H1 (cell line): ENCODE data around the gene EDN1. TPM values are rescaled to one million over a fixed set of nuclear protein-coding genes. Genes with fewer than 3 reads are reported as not detected.

Experiments
- CTCF ChIA-PET: fragments of 300-600 bp; sonication (Branson Sonifier 250); formaldehyde crosslinking; loops from one replicate; lab custom pipeline; 2021; ENCODE audit not compliant: partially characterized antibody; lab: Charles Lee
- POLR2A ChIA-PET: fragments of 300-600 bp; sonication (Branson Sonifier 250); formaldehyde crosslinking; loops from one replicate; lab custom pipeline; 2021; ENCODE audit warnings: inconsistent platforms; ENCODE audit not compliant: partially characterized antibody; lab: Charles Lee
- DNase-seq, 2 experiments: peaks; one replicate each; pipeline versions ENCODE4 v3.0.0 to v3.0.0-alpha.2; 2010 to 2022; ENCODE audit warnings: low spot score in 2 of 2, low read depth in 1 of 2, mixed read lengths in 1 of 2
- FAIRE-seq: peaks from 2 replicates; lab custom pipeline; 2011; peaks lifted over from hg19 to GRCh38; lab: Jason Lieb, UNC
- H2AFZ ChIP-seq: 2 replicates; pipeline ENCODE4 v1.8.1; 2012; ENCODE audit warnings: low read length, inconsistent platforms
- H2AK5ac ChIP-seq: 2 replicates; pipeline ENCODE4 v1.6.1; 2013; ENCODE audit warnings: low read depth, low read length
- H2BK120ac ChIP-seq: replicated peaks from 2 replicates; pipeline ENCODE3; 2013; ENCODE audit warnings: low read depth, low read length, inconsistent platforms
- H2BK12ac ChIP-seq: 2 replicates; pipeline ENCODE4 v1.6.1; 2013; ENCODE audit warnings: low read depth, low read length
- H2BK15ac ChIP-seq: 2 replicates; pipeline ENCODE4 v1.6.1; 2013; ENCODE audit warnings: low read length
- H2BK20ac ChIP-seq: 2 replicates; pipeline ENCODE4 v1.6.1; 2013; ENCODE audit warnings: low read length
- H2BK5ac ChIP-seq: 2 replicates; pipeline ENCODE4 v1.6.1; 2013; ENCODE audit warnings: low read depth, low read length
- H3K14ac ChIP-seq: 2 replicates; pipeline ENCODE4 v1.6.1; 2013; ENCODE audit warnings: inconsistent platforms; ENCODE audit not compliant: insufficient read length
- H3K18ac ChIP-seq: 2 replicates; pipeline ENCODE4 v1.6.1; 2013; ENCODE audit warnings: low read length; ENCODE audit errors: extremely low read depth
- H3K23ac ChIP-seq: 2 replicates; pipeline ENCODE4 v1.6.1; 2013; ENCODE audit warnings: inconsistent platforms; ENCODE audit not compliant: insufficient read length
- H3K23me2 ChIP-seq: 2 replicates; pipeline ENCODE4 v1.6.1; 2013; ENCODE audit warnings: low read depth, low read length
- H3K27ac ChIP-seq: 2 replicates; pipeline ENCODE4 v1.6.1; 2011; ENCODE audit warnings: low read depth, low read length, inconsistent platforms
- H3K27me3 ChIP-seq, 4 experiments: replicated peaks in 1 of 4; 1 replicate in 1 of 4; 2 replicates in 3 of 4; pipeline versions ENCODE4 v1.6.1 to v1.8.1; 2011 to 2013; ENCODE audit warnings: low read length in 3 of 4, mild to moderate bottlenecking in 3 of 4, inconsistent platforms in 2 of 4, mixed read lengths in 2 of 4, moderate library complexity in 1 of 4; ENCODE audit not compliant: control insufficient read depth in 3 of 4, insufficient read depth in 3 of 4; ENCODE audit errors: extremely low read depth in 1 of 4
- H3K36me3 ChIP-seq, 4 experiments: 2 replicates each; pipeline versions ENCODE4 v1.6.1 to v1.8.1; 2011 to 2013; ENCODE audit warnings: mild to moderate bottlenecking in 4 of 4, low read length in 3 of 4, moderate library complexity in 2 of 4, control low read depth in 1 of 4, inconsistent platforms in 1 of 4; ENCODE audit not compliant: insufficient read depth in 4 of 4, control insufficient read depth in 2 of 4
- H3K4ac ChIP-seq: replicated peaks from 2 replicates; pipeline ENCODE3; 2013; ENCODE audit warnings: low read length, low read depth, mixed read lengths, inconsistent platforms; ENCODE audit not compliant: insufficient read length
- H3K4me1 ChIP-seq, 4 experiments: replicated peaks in 1 of 4; 1 replicate in 1 of 4; 2 replicates in 3 of 4; pipeline versions ENCODE4 v1.6.1 to v1.8.1; 2011 to 2013; ENCODE audit warnings: low read length in 3 of 4, inconsistent platforms in 2 of 4, mixed read lengths in 1 of 4; ENCODE audit not compliant: insufficient read depth in 4 of 4, control insufficient read depth in 3 of 4
- H3K4me2 ChIP-seq, 2 experiments: 2 replicates each; pipeline versions ENCODE4 v1.6.1 to v1.8.1; 2011 to 2013; ENCODE audit warnings: low read depth in 2 of 2, low read length in 2 of 2, control low read depth in 1 of 2, inconsistent platforms in 1 of 2, mild to moderate bottlenecking in 1 of 2; ENCODE audit not compliant: insufficient read depth in 1 of 2
- H3K4me3 ChIP-seq, 4 experiments: fragments of 200-600, 300-600 bp in 1 of 4; sonication (generic), shearing (Covaris generic), sonication (Bioruptor Twin) in 1 of 4; 2 replicates each; pipeline versions ENCODE4 v1.5.1 to v1.8.1; 2011 to 2016; ENCODE audit warnings: low read length in 4 of 4, low read depth in 3 of 4, control low read depth in 2 of 4, inconsistent platforms in 2 of 4, mild to moderate bottlenecking in 2 of 4, mixed read lengths in 1 of 4, moderate library complexity in 1 of 4; ENCODE audit not compliant: insufficient read depth in 2 of 4; ENCODE audit errors: extremely low read depth in 1 of 4
- H3K56ac ChIP-seq: replicated peaks from 2 replicates; pipeline ENCODE3; 2013; ENCODE audit warnings: low read depth, mild to moderate bottlenecking, mixed read lengths, low read length, inconsistent platforms; ENCODE audit not compliant: insufficient read length
- H3K79me1 ChIP-seq: 2 replicates; pipeline ENCODE4 v1.6.1; 2013; ENCODE audit warnings: low read depth, low read length, control low read depth
- H3K79me2 ChIP-seq, 2 experiments: 2 replicates each; pipeline versions ENCODE4 v1.6.1 to v1.8.1; 2012 to 2013; ENCODE audit warnings: low read length in 2 of 2, mild to moderate bottlenecking in 2 of 2, inconsistent platforms in 1 of 2; ENCODE audit not compliant: insufficient read depth in 2 of 2, control insufficient read depth in 1 of 2
- H3K9ac ChIP-seq, 4 experiments: replicated peaks in 1 of 4; 1 replicate in 1 of 4; 2 replicates in 3 of 4; pipeline versions ENCODE4 v1.6.1 to v1.8.1; 2011 to 2013; ENCODE audit warnings: low read depth in 3 of 4, low read length in 3 of 4, control low read depth in 2 of 4, mild to moderate bottlenecking in 2 of 4, moderate library complexity in 2 of 4, inconsistent platforms in 1 of 4; ENCODE audit errors: extremely low read depth in 1 of 4
- H3K9me3 ChIP-seq, 2 experiments: 2 replicates each; pipeline versions ENCODE4 v1.6.1 to v1.8.1; 2012 to 2013; ENCODE audit warnings: mild to moderate bottlenecking in 2 of 2, moderate library complexity in 2 of 2, control low read depth in 1 of 2, inconsistent platforms in 1 of 2, low read depth in 1 of 2, low read length in 1 of 2, mixed read lengths in 1 of 2; ENCODE audit not compliant: insufficient read depth in 2 of 2
- H4K20me1 ChIP-seq, 2 experiments: replicated peaks in 1 of 2; 2 replicates each; pipeline versions ENCODE3 to v1.8.1; 2011 to 2013; ENCODE audit warnings: inconsistent platforms in 2 of 2, low read length in 2 of 2, mild to moderate bottlenecking in 1 of 2; ENCODE audit not compliant: insufficient read depth in 2 of 2, control insufficient read depth in 1 of 2
- H4K5ac ChIP-seq: 2 replicates; pipeline ENCODE4 v1.6.1; 2013; ENCODE audit warnings: low read length, low read depth, mixed read lengths, inconsistent platforms; ENCODE audit not compliant: insufficient read length
- H4K8ac ChIP-seq: 2 replicates; pipeline ENCODE4 v1.8.0; 2013; ENCODE audit warnings: mild to moderate bottlenecking, moderate library complexity, low read length, inconsistent platforms; ENCODE audit not compliant: insufficient read depth; ENCODE audit errors: extremely low read depth
- H4K91ac ChIP-seq: replicated peaks from 2 replicates; pipeline ENCODE3; 2013; ENCODE audit warnings: low read length, mixed read lengths, inconsistent platforms; ENCODE audit not compliant: insufficient read length
- CBX8 ChIP-seq: fragments of 300-800, 300-1000 bp; sonication (generic); IDR thresholded peaks from 2 replicates; pipeline ENCODE4 v1.7.1; 2016; ENCODE audit warnings: low read depth, low read length, borderline replicate concordance
- CHD2 ChIP-seq: IDR thresholded peaks from 2 replicates; pipeline ENCODE4 v1.6.1; 2012; ENCODE audit warnings: low read length, improper control_type of control experiment
- FOSL1 ChIP-seq: IDR thresholded peaks from 2 replicates; pipeline ENCODE4 v1.6.1; 2011; ENCODE audit warnings: mild to moderate bottlenecking, low read depth, low read length, moderate library complexity; ENCODE audit not compliant: insufficient read depth
- JUN ChIP-seq: IDR thresholded peaks from 2 replicates; pipeline ENCODE4 v1.6.1; 2011; ENCODE audit warnings: low read depth, mild to moderate bottlenecking, improper control_type of control experiment, low read length
- PHF8 ChIP-seq: fragments of 200-600 bp; sonication (generic); conservative IDR thresholded peaks from 2 replicates; pipeline ENCODE4 v1.7.1; 2012; ENCODE audit warnings: low read depth, mild to moderate bottlenecking, inconsistent platforms, low read length, moderate library complexity
- SIX5 ChIP-seq: IDR thresholded peaks from 2 replicates; pipeline ENCODE4 v1.6.1; 2011; ENCODE audit warnings: mild to moderate bottlenecking, low read depth, low read length
- YY1 ChIP-seq: IDR thresholded peaks from 2 replicates; pipeline ENCODE4 v1.6.1; 2011; ENCODE audit warnings: low read depth, mild to moderate bottlenecking, low read length
- WGBS, 2 experiments: shearing (Covaris generic) in 1 of 2; methylation state at CpG; one replicate each; pipeline versions ENCODE4 v1.1.6 to v1.1.7; 2013 to 2015; ENCODE audit warnings: low lambda C conversion rate in 2 of 2, mixed read lengths in 2 of 2, inconsistent platforms in 1 of 2, low coverage in 1 of 2, missing lambda C conversion rate in 1 of 2; ENCODE audit not compliant: insufficient replicate concordance in 2 of 2, insufficient coverage in 1 of 2, insufficient read length in 1 of 2; ENCODE audit errors: extremely low coverage in 1 of 2, missing lambda C conversion rate in 1 of 2; 5-methylcytosine and 5-hydroxymethylcytosine counted together
- polyA plus RNA-seq, 7 experiments: library from polyadenylated mRNA; depleted of rRNA in 3 of 7; stranded (reverse) in 5 of 7; unstranded in 2 of 7; fragments of >200 nt in 5 of 7; fragments of 200-250 nt in 2 of 7; gene quantifications; 1 replicate in 5 of 7; 2 replicates in 1 of 7; 4 replicates in 1 of 7; pipeline versions ENCODE4 v1.2.1 to v1.2.3, GENCODE V29; 2011 to 2013; ENCODE audit warnings: missing spikeins in 2 of 7, mixed read lengths in 2 of 7
- total RNA-seq: library from RNA; stranded (reverse); fragmentation: NEBNext Ultra II Directional; extraction: Animal tissue kit (Norgen Biotek cat#: 25700); gene quantifications from 2 replicates; pipeline ENCODE4 v1.2.1, GENCODE V29; 2021

Gene EDN1
- total and polyA plus RNA-seq, 2 of the 8 experiments (the other 6 are each of a cell fraction or from before 2014, with no cell fraction given) = 0.23 to 1.1 TPM

DNA sequence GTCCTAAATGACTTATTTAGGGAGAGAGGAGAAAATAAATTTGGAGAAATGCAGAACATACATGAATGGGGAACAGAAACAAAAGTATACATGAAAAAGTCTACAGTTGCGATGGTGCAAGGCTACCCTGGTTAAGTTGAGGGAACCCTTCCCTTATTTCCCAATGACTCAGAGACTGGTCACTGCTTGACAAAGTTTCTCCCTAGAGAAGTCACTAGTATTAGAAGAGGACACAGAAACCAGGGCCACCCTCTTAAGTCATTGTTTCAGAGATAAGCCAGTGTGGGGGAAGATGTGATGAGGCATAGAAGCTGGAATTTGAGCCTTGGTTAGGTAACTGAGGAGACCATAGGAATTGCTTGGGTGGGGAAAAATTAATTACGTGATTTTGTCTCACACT, 24.4 kb upstream of the EDN1 start:
- Histone ChIP-seq H3K4me1 (no peaks in the 10 kb centered on the region), H3K14ac (no peak overlapping the region), H2BK12ac (no peak overlapping the region), H3K18ac (no peak overlapping the region), H2AFZ (no peak overlapping the region), H4K8ac (no peak overlapping the region), H3K27me3 (no peaks in the 10 kb centered on the region), H3K9me3 (no peaks in the 10 kb centered on the region), H2BK15ac (no peak overlapping the region), H3K36me3 (no peaks in the 10 kb centered on the region), H3K79me2 (no peaks in the 10 kb centered on the region), H3K23me2 (no peaks in the 10 kb centered on the region), H4K91ac (no peak overlapping the region), H3K4me3 (no peak overlapping the region), H3K4ac (no peak overlapping the region), H4K5ac (no peak overlapping the region), H2BK120ac (no peak overlapping the region), H3K79me1 (no peaks in the 10 kb centered on the region), H3K27ac (no peak overlapping the region), H2BK20ac (no peak overlapping the region), H3K23ac (no peak overlapping the region), H4K20me1 (no peaks in the 10 kb centered on the region), H3K56ac (no peak overlapping the region), H3K9ac (no peak overlapping the region), H3K4me2 (no peak overlapping the region), H2BK5ac (no peak overlapping the region), H2AK5ac (no peak overlapping the region)
- CTCF ChIA-PET = no interaction called here
- WGBS, 2 experiments = 91% methylated on average over 2 of the region's 2 CpGs; no CpG with 5 or more reads in 1 of the 2 experiments
- POLR2A ChIA-PET = no interaction called here
- DNase-seq = no peak
- FAIRE-seq = no peak
- TF ChIP-seq YY1 (no peak), CBX8 (no peak), CHD2 (no peak), SIX5 (no peak), JUN (no peak), FOSL1 (no peak), PHF8 (no peak)
